Bronchial epithelial cell (primary cell): Measurements from ENCODE around the gene RASL10A. TPM values are rescaled to one million over a fixed set of nuclear protein-coding genes. Genes with fewer than 3 reads are reported as not detected.
"Not testable (repeated sequence)": the region's sequence is repeated elsewhere in the genome, so short reads cannot be mapped to it uniquely, and the experiment has no call there.

Experiments
- DNase-seq: peaks from one replicate; pipeline ENCODE4 v3.0.0-alpha.2; 2010; ENCODE audit warnings: low read depth
- FAIRE-seq: peaks from 2 replicates; lab custom pipeline; 2011; peaks lifted over from hg19 to GRCh38; lab: Jason Lieb, UNC
- H3K27me3 ChIP-seq: 2 replicates; pipeline ENCODE4 v1.5.1; 2011; ENCODE audit warnings: low read length; ENCODE audit not compliant: control insufficient read depth, insufficient read depth
- H3K36me3 ChIP-seq: 2 replicates; pipeline ENCODE4 v1.5.1; 2011; ENCODE audit warnings: low read length; ENCODE audit not compliant: control insufficient read depth, insufficient read depth
- H3K4me3 ChIP-seq: 2 replicates; pipeline ENCODE4 v1.5.1; 2011; ENCODE audit warnings: mild to moderate bottlenecking, low read depth, low read length, control low read depth
- total RNA-seq: library from RNA; depleted of rRNA; stranded (reverse); fragments of >200 nt; gene quantifications from 2 replicates; pipeline ENCODE4 v1.2.1, GENCODE V29; 2014
- TF ChIP-seq, protein P1 (sequence below): IDR thresholded peaks from 2 replicates; pipeline ENCODE4 v1.5.1; 2011; ENCODE audit warnings: mild to moderate bottlenecking, moderate library complexity, low read length, control low read depth, inconsistent platforms; ENCODE audit not compliant: insufficient read depth, severe bottlenecking

RASL10A gene, protein sequence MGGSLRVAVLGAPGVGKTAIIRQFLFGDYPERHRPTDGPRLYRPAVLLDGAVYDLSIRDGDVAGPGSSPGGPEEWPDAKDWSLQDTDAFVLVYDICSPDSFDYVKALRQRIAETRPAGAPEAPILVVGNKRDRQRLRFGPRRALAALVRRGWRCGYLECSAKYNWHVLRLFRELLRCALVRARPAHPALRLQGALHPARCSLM
- total RNA-seq = not detected in 2 replicates

- DNase-seq = no peak
- FAIRE-seq = no peak
- Histone ChIP-seq H3K4me3 (no peak within 1 kb of the TSS), H3K36me3 (peaks cover 2% of the 10 kb centered on the region), H3K27me3 (peaks cover 26% of the 10 kb centered on the region)
- TF ChIP-seq, protein P1, sequence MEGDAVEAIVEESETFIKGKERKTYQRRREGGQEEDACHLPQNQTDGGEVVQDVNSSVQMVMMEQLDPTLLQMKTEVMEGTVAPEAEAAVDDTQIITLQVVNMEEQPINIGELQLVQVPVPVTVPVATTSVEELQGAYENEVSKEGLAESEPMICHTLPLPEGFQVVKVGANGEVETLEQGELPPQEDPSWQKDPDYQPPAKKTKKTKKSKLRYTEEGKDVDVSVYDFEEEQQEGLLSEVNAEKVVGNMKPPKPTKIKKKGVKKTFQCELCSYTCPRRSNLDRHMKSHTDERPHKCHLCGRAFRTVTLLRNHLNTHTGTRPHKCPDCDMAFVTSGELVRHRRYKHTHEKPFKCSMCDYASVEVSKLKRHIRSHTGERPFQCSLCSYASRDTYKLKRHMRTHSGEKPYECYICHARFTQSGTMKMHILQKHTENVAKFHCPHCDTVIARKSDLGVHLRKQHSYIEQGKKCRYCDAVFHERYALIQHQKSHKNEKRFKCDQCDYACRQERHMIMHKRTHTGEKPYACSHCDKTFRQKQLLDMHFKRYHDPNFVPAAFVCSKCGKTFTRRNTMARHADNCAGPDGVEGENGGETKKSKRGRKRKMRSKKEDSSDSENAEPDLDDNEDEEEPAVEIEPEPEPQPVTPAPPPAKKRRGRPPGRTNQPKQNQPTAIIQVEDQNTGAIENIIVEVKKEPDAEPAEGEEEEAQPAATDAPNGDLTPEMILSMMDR = no peak
Observed at GRCh38 chr22:29315286-29316140, at the start of gene RASL10A. RASL10A (minus strand) TSS chr22:29315697; CDS start chr22:29315246, 451 bp downstream.

DNA sequence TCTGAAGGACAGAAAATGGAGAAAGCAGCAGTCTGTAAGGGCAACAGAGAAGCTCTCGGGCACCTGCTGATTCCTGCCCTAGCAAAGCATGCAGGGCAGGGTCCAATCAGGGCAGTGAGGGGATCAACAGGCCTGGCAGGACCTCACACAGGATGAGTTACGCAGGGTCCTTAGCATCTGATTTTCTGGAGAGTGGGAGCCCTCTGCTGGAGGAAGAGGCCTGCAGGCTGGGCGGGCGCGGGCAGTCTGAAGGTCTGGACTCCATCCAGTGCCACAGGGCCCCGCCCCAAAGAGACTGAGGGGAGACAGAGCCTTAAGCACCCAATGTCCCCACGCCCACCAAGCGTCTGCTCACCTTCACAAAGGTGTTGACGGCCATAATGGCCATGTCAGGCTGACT, 44.0 kb upstream of the RASL10A start:
- no peak for FAIRE-seq
- H3K27me3 ChIP-seq = no peaks in the 10 kb centered on the region
- H3K36me3 ChIP-seq = peaks cover 26% of the 10 kb centered on the region
- peak; percentile 31 for DNase-seq
- TF ChIP-seq, protein P1 = peak; percentile 71
- no peak overlapping the region for H3K4me3 ChIP-seq

GRCh38 chr22:29357193-29357890, 41.8 kb upstream of the RASL10A start:
- FAIRE-seq, DNase-seq, H3K27me3 ChIP-seq, H3K4me3 ChIP-seq: not testable (repeated sequence)
- peaks cover 39% of the 10 kb centered on the region for H3K36me3 ChIP-seq

GRCh38 chr22:29353860-29354259, 38.4 kb upstream of the RASL10A start:
- no peak overlapping the region for H3K4me3 ChIP-seq
- DNase-seq (no peak), FAIRE-seq (no peak)
- H3K36me3 ChIP-seq = peaks cover 56% of the 10 kb centered on the region
- no peaks in the 10 kb centered on the region for H3K27me3 ChIP-seq
- TF ChIP-seq, protein P1 = no peak

- DNase-seq = no peak
- peaks cover 52% of the 10 kb centered on the region for H3K36me3 ChIP-seq
Observed at GRCh38 chr22:29353286-29353685, 37.8 kb upstream of the RASL10A start.

More at GRCh38 chr22:29353286-29353685, 37.8 kb upstream of the RASL10A start:
- FAIRE-seq = peak; percentile 62
- Histone ChIP-seq H3K4me3 (no peak overlapping the region), H3K27me3 (no peaks in the 10 kb centered on the region)
- TF ChIP-seq, protein P1 = no peak
